NOMO-1 treated with DMSO at 0.1 percent for 48 hours (cell line): Measurements from ENCODE around the gene PRPH.
"Not testable (repeated sequence)": the region's sequence is repeated elsewhere in the genome, so short reads cannot be mapped to it uniquely, and the experiment has no call there.

Experiments
- DNase-seq: peaks from one replicate; lab custom pipeline; 2025; ENCODE audit not compliant: unreplicated experiment; lab: John Stamatoyannopoulos, UW

The PRPH gene

GRCh38 chr12:49295082-49295936 is at the start of gene PRPH:
Gene PRPH (plus strand): TSS chr12:49295147. CDS start chr12:49295201, 54 bp downstream.
- no peak for DNase-seq

- DNase-seq, result no peak
These were observed 43.6 kb upstream of the PRPH start for GRCh38 chr12:49251357-49251756.

- DNase-seq, result no peak
These were observed 41.8 kb upstream of the PRPH start for GRCh38 chr12:49253033-49253623.

GRCh38 chr12:49255456-49255855 is 39.5 kb upstream of the PRPH start:
- DNase-seq, result not testable (repeated sequence)

- no peak for DNase-seq
These were observed 38.9 kb upstream of the PRPH start for GRCh38 chr12:49255857-49256637.

- not testable (repeated sequence) for DNase-seq
These were observed 37.3 kb upstream of the PRPH start for GRCh38 chr12:49257508-49258184.

- no peak for DNase-seq
These were observed 35.5 kb upstream of the PRPH start for GRCh38 chr12:49259452-49259851.

GRCh38 chr12:49260166-49260565 is 34.8 kb upstream of the PRPH start:
- no peak for DNase-seq

- DNase-seq, result no peak
These were observed 34.2 kb upstream of the PRPH start for GRCh38 chr12:49260571-49261363.

- no peak for DNase-seq
These were observed 33.2 kb upstream of the PRPH start for GRCh38 chr12:49261721-49262120.

GRCh38 chr12:49263400-49263763 is 31.6 kb upstream of the PRPH start:
- no peak for DNase-seq

- DNase-seq, result no peak
These were observed 30.5 kb upstream of the PRPH start for GRCh38 chr12:49264466-49264872.

- DNase-seq, result peak; percentile 88
These were observed 29.8 kb upstream of the PRPH start, which contains the start of gene TUBA1C for GRCh38 chr12:49264873-49265792. Gene TUBA1C (plus strand): TSS chr12:49265082. CDS start chr12:49265182, 100 bp downstream.

- DNase-seq, result not testable (repeated sequence)
These were observed 25.8 kb upstream of the PRPH start for GRCh38 chr12:49269191-49269590.

- no peak for DNase-seq
These were observed 21.9 kb upstream of the PRPH start for GRCh38 chr12:49272790-49273725.

- no peak for DNase-seq
These were observed 21.1 kb upstream of the PRPH start for GRCh38 chr12:49273726-49274395.

- DNase-seq, result no peak
These were observed 20.4 kb upstream of the PRPH start for GRCh38 chr12:49274396-49275069.
